GOT3 (cell line): Measurements from ENCODE around the gene HECW1.

Source experiments
- DNase-seq: peaks from one replicate; lab custom pipeline; 2025; ENCODE audit warnings: mixed read lengths; lab: John Stamatoyannopoulos, UW

The HECW1 gene

GRCh38 chr7:43364391-43364790 is 251.9 kb downstream of the HECW1 start:
- DNase-seq = no peak

GRCh38 chr7:43372676-43373355 is 260.4 kb downstream of the HECW1 start:
- no peak for DNase-seq

- no peak for DNase-seq
These were observed 264.9 kb downstream of the HECW1 start for GRCh38 chr7:43377196-43377960.

- no peak for DNase-seq
These were observed 266.8 kb downstream of the HECW1 start for GRCh38 chr7:43379210-43379609.

GRCh38 chr7:43384616-43385308 is 272.3 kb downstream of the HECW1 start:
- no peak for DNase-seq

GRCh38 chr7:43385309-43385680 is 272.8 kb downstream of the HECW1 start:
- no peak for DNase-seq

GRCh38 chr7:43385856-43386255 is 273.4 kb downstream of the HECW1 start:
- DNase-seq = no peak

GRCh38 chr7:43387932-43388331 is 275.5 kb downstream of the HECW1 start:
- DNase-seq = no peak

- DNase-seq = no peak
These were observed 278.1 kb downstream of the HECW1 start for GRCh38 chr7:43390576-43390975.

- DNase-seq = no peak
These were observed 279.1 kb downstream of the HECW1 start for GRCh38 chr7:43391518-43391917.

GRCh38 chr7:43392638-43393330 is 280.3 kb downstream of the HECW1 start:
- no peak for DNase-seq

GRCh38 chr7:43394441-43395130 is 282.1 kb downstream of the HECW1 start:
- DNase-seq = no peak

- DNase-seq = no peak
These were observed 282.9 kb downstream of the HECW1 start for GRCh38 chr7:43395351-43395750.

- no peak for DNase-seq
These were observed 283.8 kb downstream of the HECW1 start for GRCh38 chr7:43396187-43396740.

GRCh38 chr7:43398831-43399230 is 286.4 kb downstream of the HECW1 start:
- no peak for DNase-seq

- no peak for DNase-seq
These were observed 293.5 kb downstream of the HECW1 start for GRCh38 chr7:43405948-43406347.

- no peak for DNase-seq
These were observed 294.5 kb downstream of the HECW1 start for GRCh38 chr7:43406961-43407360.

GRCh38 chr7:43408981-43409380 is 296.5 kb downstream of the HECW1 start:
- no peak for DNase-seq

GRCh38 chr7:43417455-43417854 is 305.0 kb downstream of the HECW1 start:
- DNase-seq = no peak

- no peak for DNase-seq
These were observed 318.0 kb downstream of the HECW1 start for GRCh38 chr7:43430411-43430810.

- DNase-seq = no peak
These were observed 318.7 kb downstream of the HECW1 start for GRCh38 chr7:43431020-43431595.
